GM23338 (cell line): ENCODE data around the gene DVL1. TPM values are rescaled to one million over a fixed set of nuclear protein-coding genes. Genes with fewer than 3 reads are reported as not detected.

Experiments used
- ATAC-seq: fragments of 200-7000 bp; cut with Tn5 transposase; 3 replicates; pipeline ENCODE4 v1.9.1; 2020
- DNase-seq: peaks from one replicate; pipeline ENCODE4 v3.0.0-alpha.2; 2015; ENCODE audit warnings: low spot score
- H2AFZ ChIP-seq: fragments of 200-600 bp; sonication (generic); 2 replicates; pipeline ENCODE4 v1.8.0; 2016; ENCODE audit warnings: antibody characterized with exemption, mild to moderate bottlenecking, moderate library complexity
- H3F3A ChIP-seq: fragments of 200-600 bp; sonication (generic); replicated peaks from 2 replicates; pipeline ENCODE4 v1.8.0; 2017; ENCODE audit warnings: antibody characterized with exemption, mixed run types, low read depth
- H3K27ac ChIP-seq: fragments of 200-600 bp; sonication (generic); 2 replicates; pipeline ENCODE4 v1.6.1; 2016; ENCODE audit warnings: low read depth
- H3K27me3 ChIP-seq: fragments of 200-600 bp; sonication (generic); 2 replicates; pipeline ENCODE4 v1.8.0; 2016; ENCODE audit warnings: mild to moderate bottlenecking, mixed run types, moderate library complexity; ENCODE audit not compliant: insufficient read depth
- H3K36me3 ChIP-seq: fragments of 200-600 bp; sonication (generic); 2 replicates; pipeline ENCODE4 v1.8.0; 2016; ENCODE audit warnings: mild to moderate bottlenecking; ENCODE audit not compliant: insufficient read depth
- H3K4me1 ChIP-seq: fragments of 200-600 bp; sonication (generic); 2 replicates; pipeline ENCODE4 v1.8.0; 2016; ENCODE audit warnings: mild to moderate bottlenecking, moderate library complexity; ENCODE audit not compliant: insufficient read depth
- H3K4me2 ChIP-seq: fragments of 200-600 bp; sonication (generic); 2 replicates; pipeline ENCODE4 v1.7.1; 2017; ENCODE audit warnings: mixed run types
- H3K4me3 ChIP-seq: fragments of 200-600 bp; sonication (generic); 2 replicates; pipeline ENCODE4 v1.6.1; 2016; ENCODE audit warnings: mixed run types
- H3K79me2 ChIP-seq: fragments of 200-600 bp; sonication (generic); replicated peaks from 2 replicates; pipeline ENCODE4 v1.8.0; 2017; ENCODE audit warnings: mild to moderate bottlenecking; ENCODE audit not compliant: insufficient read depth
- H3K9me2 ChIP-seq: fragments of 200-600 bp; sonication (generic); 2 replicates; pipeline ENCODE4 v1.8.0; 2017; ENCODE audit not compliant: insufficient read depth
- H4K20me1 ChIP-seq: fragments of 200-600 bp; sonication (generic); replicated peaks from 2 replicates; pipeline ENCODE4 v1.8.0; 2017; ENCODE audit warnings: mild to moderate bottlenecking; ENCODE audit not compliant: insufficient read depth
- H3K27ac Mint-ChIP-seq: 2 replicates; pipeline ENCODE4 v1.8.0; 2020; ENCODE audit warnings: inconsistent platforms, mild to moderate bottlenecking, moderate library complexity, mixed read lengths
- H3K27me3 Mint-ChIP-seq: 3 replicates; pipeline ENCODE4 v1.8.0; 2022; ENCODE audit warnings: low read depth, mild to moderate bottlenecking, moderate library complexity, mixed read lengths, inconsistent platforms; ENCODE audit not compliant: insufficient read depth, poor library complexity
- H3K36me3 Mint-ChIP-seq: 3 replicates; pipeline ENCODE4 v1.8.0; 2021; ENCODE audit warnings: low read depth, mild to moderate bottlenecking, inconsistent platforms, moderate library complexity, mixed read lengths
- H3K4me1 Mint-ChIP-seq: 3 replicates; pipeline ENCODE4 v1.8.0; 2020; ENCODE audit warnings: mild to moderate bottlenecking, inconsistent platforms, mixed read lengths
- H3K4me3 Mint-ChIP-seq: 3 replicates; pipeline ENCODE4 v1.8.0; 2021; ENCODE audit warnings: moderate library complexity, mild to moderate bottlenecking, inconsistent platforms, mixed read lengths
- H3K9me3 Mint-ChIP-seq: 3 replicates; pipeline ENCODE4 v1.8.0; 2020; ENCODE audit warnings: moderate library complexity, mild to moderate bottlenecking, inconsistent platforms, mixed read lengths
- EZH2phosphoT487 ChIP-seq: fragments of 200-600 bp; sonication (generic); IDR thresholded peaks from one replicate; pipeline ENCODE4 v1.8.1; 2018; ENCODE audit warnings: antibody characterized with exemption; ENCODE audit not compliant: unreplicated experiment
- NANOG ChIP-seq: IDR thresholded peaks from 2 replicates; pipeline ENCODE4 v1.6.1; 2016; ENCODE audit warnings: antibody characterized with exemption, borderline replicate concordance
- POLR2AphosphoS5 ChIP-seq: IDR thresholded peaks from 2 replicates; pipeline ENCODE4 v1.6.1; 2016; ENCODE audit warnings: antibody characterized with exemption, low read depth
- polyA plus RNA-seq: library from polyadenylated mRNA; unstranded; fragments of >200 nt; fragmentation: Nextera tagmentation; extraction: Ambion mirVana; gene quantifications from 2 replicates; pipeline ENCODE4 v1.2.1, GENCODE V29; 2016
- total RNA-seq: library from RNA; depleted of rRNA; stranded (reverse); fragments of >200 nt; shearing (Covaris generic); gene quantifications from 2 replicates; pipeline ENCODE4 v1.2.3, GENCODE V29; 2014
- TF ChIP-seq, protein P1 (sequence below): fragments of 250-450 bp; sonication (Bioruptor Pico); IDR thresholded peaks from 2 replicates; pipeline ENCODE4 v1.5.0; 2020; ENCODE audit warnings: mild to moderate bottlenecking, moderate library complexity
- TF ChIP-seq, protein P2 (sequence below): IDR thresholded peaks from one replicate; pipeline ENCODE4 v1.6.1; 2018; ENCODE audit warnings: antibody characterized with exemption; ENCODE audit not compliant: unreplicated experiment

Gene DVL1
- total and polyA plus RNA-seq, 2 experiments from 2014 or later: 13.5 to 69.7 TPM

DNA sequence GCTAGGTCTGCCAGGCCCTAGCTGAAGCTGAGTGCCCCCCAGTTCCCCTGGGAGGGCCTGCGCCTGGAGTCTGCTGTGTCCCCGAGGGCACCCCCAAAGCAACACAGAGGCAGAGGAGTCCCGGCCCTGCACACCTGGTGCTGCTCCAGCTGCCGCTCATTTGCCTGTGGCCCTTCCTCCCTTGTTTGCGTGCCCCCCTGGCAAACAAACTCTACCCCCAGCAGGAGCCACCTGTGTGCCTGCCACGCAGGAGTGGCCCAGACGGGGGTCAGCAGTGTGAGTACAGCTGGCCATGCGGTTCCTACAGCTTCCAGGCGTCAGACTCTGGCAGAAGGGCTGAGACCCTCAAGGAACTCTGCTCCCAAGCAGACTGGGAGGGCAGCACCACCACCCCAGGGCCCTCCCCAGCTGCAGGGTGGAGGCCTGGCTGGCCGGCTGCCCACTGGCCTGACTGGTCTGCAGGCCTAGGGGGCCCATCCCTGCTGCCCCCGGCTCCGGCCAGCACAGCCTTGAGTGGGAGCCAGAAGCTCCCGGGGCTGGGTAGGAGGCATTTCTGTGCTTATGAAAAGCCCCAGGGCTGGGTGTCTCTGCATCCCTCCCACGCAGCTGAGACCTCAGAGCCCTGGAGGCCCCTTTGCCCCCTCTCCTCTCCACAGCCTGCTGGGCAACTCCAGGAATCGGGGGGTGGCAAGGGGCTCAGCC, 18.7 kb downstream of the DVL1 start:
- Histone ChIP-seq H3K9me2 (no peaks in the 10 kb centered on the region), H3K4me3 (no peak overlapping the region), H3F3A (peaks cover 20% of the 10 kb centered on the region; the same call in 1 of the 2 replicates), H3K4me1 (no peaks in the 10 kb centered on the region), H2AFZ (no peak overlapping the region), H3K4me2 (no peak overlapping the region), H3K27me3 (no peaks in the 10 kb centered on the region), H3K36me3 (no peaks in the 10 kb centered on the region), H4K20me1 (no peaks in the 10 kb centered on the region), H3K27ac (no peak overlapping the region), H3K79me2 (0 out of 2 replicates have a peak, but pooled peaks cover 4% of the 10 kb centered on the region)
- Mint-ChIP-seq H3K4me3 (no peak overlapping the region), H3K9me3 (no peaks in the 10 kb centered on the region), H3K36me3 (peaks cover 5% of the 10 kb centered on the region; the same call in 2 of the 3 replicates), H3K27me3 (peaks cover 16% of the 10 kb centered on the region), H3K4me1 (no peaks in the 10 kb centered on the region), H3K27ac (no peak overlapping the region)
- DNase-seq (no peak), ATAC-seq (no peak)
- TF ChIP-seq, protein P1, sequence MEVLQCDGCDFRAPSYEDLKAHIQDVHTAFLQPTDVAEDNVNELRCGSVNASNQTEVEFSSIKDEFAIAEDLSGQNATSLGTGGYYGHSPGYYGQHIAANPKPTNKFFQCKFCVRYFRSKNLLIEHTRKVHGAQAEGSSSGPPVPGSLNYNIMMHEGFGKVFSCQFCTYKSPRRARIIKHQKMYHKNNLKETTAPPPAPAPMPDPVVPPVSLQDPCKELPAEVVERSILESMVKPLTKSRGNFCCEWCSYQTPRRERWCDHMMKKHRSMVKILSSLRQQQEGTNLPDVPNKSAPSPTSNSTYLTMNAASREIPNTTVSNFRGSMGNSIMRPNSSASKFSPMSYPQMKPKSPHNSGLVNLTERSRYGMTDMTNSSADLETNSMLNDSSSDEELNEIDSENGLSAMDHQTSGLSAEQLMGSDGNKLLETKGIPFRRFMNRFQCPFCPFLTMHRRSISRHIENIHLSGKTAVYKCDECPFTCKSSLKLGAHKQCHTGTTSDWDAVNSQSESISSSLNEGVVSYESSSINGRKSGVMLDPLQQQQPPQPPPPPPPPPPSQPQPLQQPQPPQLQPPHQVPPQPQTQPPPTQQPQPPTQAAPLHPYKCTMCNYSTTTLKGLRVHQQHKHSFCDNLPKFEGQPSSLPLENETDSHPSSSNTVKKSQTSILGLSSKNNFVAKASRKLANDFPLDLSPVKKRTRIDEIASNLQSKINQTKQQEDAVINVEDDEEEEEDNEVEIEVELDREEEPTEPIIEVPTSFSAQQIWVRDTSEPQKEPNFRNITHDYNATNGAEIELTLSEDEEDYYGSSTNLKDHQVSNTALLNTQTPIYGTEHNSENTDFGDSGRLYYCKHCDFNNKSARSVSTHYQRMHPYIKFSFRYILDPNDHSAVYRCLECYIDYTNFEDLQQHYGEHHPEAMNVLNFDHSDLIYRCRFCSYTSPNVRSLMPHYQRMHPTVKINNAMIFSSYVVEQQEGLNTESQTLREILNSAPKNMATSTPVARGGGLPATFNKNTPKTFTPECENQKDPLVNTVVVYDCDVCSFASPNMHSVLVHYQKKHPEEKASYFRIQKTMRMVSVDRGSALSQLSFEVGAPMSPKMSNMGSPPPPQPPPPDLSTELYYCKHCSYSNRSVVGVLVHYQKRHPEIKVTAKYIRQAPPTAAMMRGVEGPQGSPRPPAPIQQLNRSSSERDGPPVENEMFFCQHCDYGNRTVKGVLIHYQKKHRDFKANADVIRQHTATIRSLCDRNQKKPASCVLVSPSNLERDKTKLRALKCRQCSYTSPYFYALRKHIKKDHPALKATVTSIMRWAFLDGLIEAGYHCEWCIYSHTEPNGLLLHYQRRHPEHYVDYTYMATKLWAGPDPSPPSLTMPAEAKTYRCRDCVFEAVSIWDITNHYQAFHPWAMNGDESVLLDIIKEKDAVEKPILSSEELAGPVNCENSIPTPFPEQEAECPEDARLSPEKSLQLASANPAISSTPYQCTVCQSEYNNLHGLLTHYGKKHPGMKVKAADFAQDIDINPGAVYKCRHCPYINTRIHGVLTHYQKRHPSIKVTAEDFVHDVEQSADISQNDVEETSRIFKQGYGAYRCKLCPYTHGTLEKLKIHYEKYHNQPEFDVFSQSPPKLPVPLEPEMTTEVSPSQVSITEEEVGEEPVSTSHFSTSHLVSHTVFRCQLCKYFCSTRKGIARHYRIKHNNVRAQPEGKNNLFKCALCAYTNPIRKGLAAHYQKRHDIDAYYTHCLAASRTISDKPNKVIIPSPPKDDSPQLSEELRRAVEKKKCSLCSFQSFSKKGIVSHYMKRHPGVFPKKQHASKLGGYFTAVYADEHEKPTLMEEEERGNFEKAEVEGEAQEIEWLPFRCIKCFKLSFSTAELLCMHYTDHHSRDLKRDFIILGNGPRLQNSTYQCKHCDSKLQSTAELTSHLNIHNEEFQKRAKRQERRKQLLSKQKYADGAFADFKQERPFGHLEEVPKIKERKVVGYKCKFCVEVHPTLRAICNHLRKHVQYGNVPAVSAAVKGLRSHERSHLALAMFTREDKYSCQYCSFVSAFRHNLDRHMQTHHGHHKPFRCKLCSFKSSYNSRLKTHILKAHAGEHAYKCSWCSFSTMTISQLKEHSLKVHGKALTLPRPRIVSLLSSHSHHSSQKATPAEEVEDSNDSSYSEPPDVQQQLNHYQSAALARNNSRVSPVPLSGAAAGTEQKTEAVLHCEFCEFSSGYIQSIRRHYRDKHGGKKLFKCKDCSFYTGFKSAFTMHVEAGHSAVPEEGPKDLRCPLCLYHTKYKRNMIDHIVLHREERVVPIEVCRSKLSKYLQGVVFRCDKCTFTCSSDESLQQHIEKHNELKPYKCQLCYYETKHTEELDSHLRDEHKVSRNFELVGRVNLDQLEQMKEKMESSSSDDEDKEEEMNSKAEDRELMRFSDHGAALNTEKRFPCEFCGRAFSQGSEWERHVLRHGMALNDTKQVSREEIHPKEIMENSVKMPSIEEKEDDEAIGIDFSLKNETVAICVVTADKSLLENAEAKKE (CRISPR knock-in tag): no peak
- TF ChIP-seq, protein P2, sequence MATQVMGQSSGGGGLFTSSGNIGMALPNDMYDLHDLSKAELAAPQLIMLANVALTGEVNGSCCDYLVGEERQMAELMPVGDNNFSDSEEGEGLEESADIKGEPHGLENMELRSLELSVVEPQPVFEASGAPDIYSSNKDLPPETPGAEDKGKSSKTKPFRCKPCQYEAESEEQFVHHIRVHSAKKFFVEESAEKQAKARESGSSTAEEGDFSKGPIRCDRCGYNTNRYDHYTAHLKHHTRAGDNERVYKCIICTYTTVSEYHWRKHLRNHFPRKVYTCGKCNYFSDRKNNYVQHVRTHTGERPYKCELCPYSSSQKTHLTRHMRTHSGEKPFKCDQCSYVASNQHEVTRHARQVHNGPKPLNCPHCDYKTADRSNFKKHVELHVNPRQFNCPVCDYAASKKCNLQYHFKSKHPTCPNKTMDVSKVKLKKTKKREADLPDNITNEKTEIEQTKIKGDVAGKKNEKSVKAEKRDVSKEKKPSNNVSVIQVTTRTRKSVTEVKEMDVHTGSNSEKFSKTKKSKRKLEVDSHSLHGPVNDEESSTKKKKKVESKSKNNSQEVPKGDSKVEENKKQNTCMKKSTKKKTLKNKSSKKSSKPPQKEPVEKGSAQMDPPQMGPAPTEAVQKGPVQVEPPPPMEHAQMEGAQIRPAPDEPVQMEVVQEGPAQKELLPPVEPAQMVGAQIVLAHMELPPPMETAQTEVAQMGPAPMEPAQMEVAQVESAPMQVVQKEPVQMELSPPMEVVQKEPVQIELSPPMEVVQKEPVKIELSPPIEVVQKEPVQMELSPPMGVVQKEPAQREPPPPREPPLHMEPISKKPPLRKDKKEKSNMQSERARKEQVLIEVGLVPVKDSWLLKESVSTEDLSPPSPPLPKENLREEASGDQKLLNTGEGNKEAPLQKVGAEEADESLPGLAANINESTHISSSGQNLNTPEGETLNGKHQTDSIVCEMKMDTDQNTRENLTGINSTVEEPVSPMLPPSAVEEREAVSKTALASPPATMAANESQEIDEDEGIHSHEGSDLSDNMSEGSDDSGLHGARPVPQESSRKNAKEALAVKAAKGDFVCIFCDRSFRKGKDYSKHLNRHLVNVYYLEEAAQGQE: no peak
- TF ChIP-seq NANOG (no peak), POLR2AphosphoS5 (no peak), EZH2phosphoT487 (no peak)
